Measurements from ENCODE around the gene DKK2. TPM values are rescaled to one million over a fixed set of nuclear protein-coding genes. Genes with fewer than 3 reads are reported as not detected.

The DKK2 gene, protein sequence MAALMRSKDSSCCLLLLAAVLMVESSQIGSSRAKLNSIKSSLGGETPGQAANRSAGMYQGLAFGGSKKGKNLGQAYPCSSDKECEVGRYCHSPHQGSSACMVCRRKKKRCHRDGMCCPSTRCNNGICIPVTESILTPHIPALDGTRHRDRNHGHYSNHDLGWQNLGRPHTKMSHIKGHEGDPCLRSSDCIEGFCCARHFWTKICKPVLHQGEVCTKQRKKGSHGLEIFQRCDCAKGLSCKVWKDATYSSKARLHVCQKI
- 54.8 TPM for total RNA-seq

DNA sequence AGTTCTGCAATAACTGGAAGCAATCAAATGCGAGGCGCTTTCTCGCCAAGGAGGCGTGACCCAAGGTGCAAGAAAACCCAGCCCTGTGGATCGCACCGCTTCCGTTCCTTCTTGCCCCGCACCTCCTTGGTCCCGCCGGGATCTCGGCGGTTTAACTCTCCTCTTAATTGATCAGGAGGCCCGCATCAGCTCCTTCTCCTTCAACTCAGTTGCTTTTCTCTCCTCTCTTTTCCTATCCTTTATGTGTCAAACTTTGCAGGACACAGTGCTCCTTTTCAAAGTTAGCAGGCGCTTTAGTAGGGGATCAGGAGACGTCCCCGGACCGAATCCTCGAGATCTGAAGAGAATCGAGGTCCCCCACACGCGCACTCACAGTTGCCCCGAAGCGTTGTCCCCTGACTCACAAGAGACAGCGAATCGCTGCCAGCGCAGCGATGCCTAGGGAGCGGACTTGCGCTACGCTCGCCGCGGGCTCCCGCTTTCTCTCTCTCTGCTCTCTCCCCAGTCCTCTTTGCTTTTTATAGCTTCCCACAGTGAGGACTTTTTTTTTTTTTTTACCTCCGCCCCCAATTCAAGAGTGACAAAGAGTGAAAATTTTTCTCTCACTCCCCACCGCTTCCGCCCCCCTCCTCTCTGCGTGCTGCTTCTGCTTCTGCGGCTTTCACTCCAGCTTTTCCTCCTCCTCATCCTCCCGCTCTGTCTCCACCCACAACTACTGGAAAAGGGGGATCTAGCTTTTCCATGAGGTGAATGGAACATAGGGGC, at the start of gene DKK2:
TSS of gene DKK2 (minus strand) at position 495 of the 765 bp plus-strand sequence. CDS start 722 bp downstream, outside the sequence.

